GM23338 (cell line): ENCODE data around the gene TAS2R30. TPM values are rescaled to one million over a fixed set of nuclear protein-coding genes. Genes with fewer than 3 reads are reported as not detected.

ENCODE experiments used
- ATAC-seq: fragments of 200-7000 bp; cut with Tn5 transposase; 3 replicates; pipeline ENCODE4 v1.9.1; 2020
- DNase-seq: peaks from one replicate; pipeline ENCODE4 v3.0.0-alpha.2; 2015; ENCODE audit warnings: low spot score
- H2AFZ ChIP-seq: fragments of 200-600 bp; sonication (generic); 2 replicates; pipeline ENCODE4 v1.8.0; 2016; ENCODE audit warnings: antibody characterized with exemption, mild to moderate bottlenecking, moderate library complexity
- H3F3A ChIP-seq: fragments of 200-600 bp; sonication (generic); replicated peaks from 2 replicates; pipeline ENCODE4 v1.8.0; 2017; ENCODE audit warnings: antibody characterized with exemption, mixed run types, low read depth
- H3K27ac ChIP-seq: fragments of 200-600 bp; sonication (generic); 2 replicates; pipeline ENCODE4 v1.6.1; 2016; ENCODE audit warnings: low read depth
- H3K27me3 ChIP-seq: fragments of 200-600 bp; sonication (generic); 2 replicates; pipeline ENCODE4 v1.8.0; 2016; ENCODE audit warnings: mild to moderate bottlenecking, mixed run types, moderate library complexity; ENCODE audit not compliant: insufficient read depth
- H3K36me3 ChIP-seq: fragments of 200-600 bp; sonication (generic); 2 replicates; pipeline ENCODE4 v1.8.0; 2016; ENCODE audit warnings: mild to moderate bottlenecking; ENCODE audit not compliant: insufficient read depth
- H3K4me1 ChIP-seq: fragments of 200-600 bp; sonication (generic); 2 replicates; pipeline ENCODE4 v1.8.0; 2016; ENCODE audit warnings: mild to moderate bottlenecking, moderate library complexity; ENCODE audit not compliant: insufficient read depth
- H3K4me2 ChIP-seq: fragments of 200-600 bp; sonication (generic); 2 replicates; pipeline ENCODE4 v1.7.1; 2017; ENCODE audit warnings: mixed run types
- H3K4me3 ChIP-seq: fragments of 200-600 bp; sonication (generic); 2 replicates; pipeline ENCODE4 v1.6.1; 2016; ENCODE audit warnings: mixed run types
- H3K79me2 ChIP-seq: fragments of 200-600 bp; sonication (generic); replicated peaks from 2 replicates; pipeline ENCODE4 v1.8.0; 2017; ENCODE audit warnings: mild to moderate bottlenecking; ENCODE audit not compliant: insufficient read depth
- H3K9me2 ChIP-seq: fragments of 200-600 bp; sonication (generic); 2 replicates; pipeline ENCODE4 v1.8.0; 2017; ENCODE audit not compliant: insufficient read depth
- H4K20me1 ChIP-seq: fragments of 200-600 bp; sonication (generic); replicated peaks from 2 replicates; pipeline ENCODE4 v1.8.0; 2017; ENCODE audit warnings: mild to moderate bottlenecking; ENCODE audit not compliant: insufficient read depth
- H3K27ac Mint-ChIP-seq: 2 replicates; pipeline ENCODE4 v1.8.0; 2020; ENCODE audit warnings: inconsistent platforms, mild to moderate bottlenecking, moderate library complexity, mixed read lengths
- H3K27me3 Mint-ChIP-seq: 3 replicates; pipeline ENCODE4 v1.8.0; 2022; ENCODE audit warnings: low read depth, mild to moderate bottlenecking, moderate library complexity, mixed read lengths, inconsistent platforms; ENCODE audit not compliant: insufficient read depth, poor library complexity
- H3K36me3 Mint-ChIP-seq: 3 replicates; pipeline ENCODE4 v1.8.0; 2021; ENCODE audit warnings: low read depth, mild to moderate bottlenecking, inconsistent platforms, moderate library complexity, mixed read lengths
- H3K4me1 Mint-ChIP-seq: 3 replicates; pipeline ENCODE4 v1.8.0; 2020; ENCODE audit warnings: mild to moderate bottlenecking, inconsistent platforms, mixed read lengths
- H3K4me3 Mint-ChIP-seq: 3 replicates; pipeline ENCODE4 v1.8.0; 2021; ENCODE audit warnings: moderate library complexity, mild to moderate bottlenecking, inconsistent platforms, mixed read lengths
- H3K9me3 Mint-ChIP-seq: 3 replicates; pipeline ENCODE4 v1.8.0; 2020; ENCODE audit warnings: moderate library complexity, mild to moderate bottlenecking, inconsistent platforms, mixed read lengths
- CREB1 ChIP-seq: fragments of 250-450 bp; sonication (Bioruptor Pico); IDR thresholded peaks from 2 replicates; pipeline ENCODE4 v1.5.0; 2020; ENCODE audit warnings: low read depth, mild to moderate bottlenecking, moderate library complexity
- CTCF ChIP-seq, 2 experiments: fragments of 200-600 bp in 1 of 2; sonication (generic) in 1 of 2; conservative IDR thresholded peaks; 2 replicates each; pipeline versions ENCODE4 v1.5.1 to v1.6.1; 2016 to 2017; ENCODE audit warnings: antibody characterized with exemption in 2 of 2, low read depth in 2 of 2, mild to moderate bottlenecking in 2 of 2, moderate library complexity in 1 of 2
- EZH2 ChIP-seq: fragments of 200-600 bp; sonication (generic); IDR thresholded peaks from one replicate; pipeline ENCODE4 v1.8.0; 2017; ENCODE audit warnings: antibody characterized with exemption, mild to moderate bottlenecking, low read depth; ENCODE audit not compliant: unreplicated experiment
- NANOG ChIP-seq: IDR thresholded peaks from 2 replicates; pipeline ENCODE4 v1.6.1; 2016; ENCODE audit warnings: antibody characterized with exemption, borderline replicate concordance
- ZNF331 ChIP-seq: fragments of 250-450 bp; sonication (Bioruptor Pico); IDR thresholded peaks from 2 replicates; pipeline ENCODE4 v1.5.0; 2020; ENCODE audit warnings: low read depth, mild to moderate bottlenecking, moderate library complexity
- polyA plus RNA-seq: library from polyadenylated mRNA; unstranded; fragments of >200 nt; fragmentation: Nextera tagmentation; extraction: Ambion mirVana; gene quantifications from 2 replicates; pipeline ENCODE4 v1.2.1, GENCODE V29; 2016
- total RNA-seq: library from RNA; depleted of rRNA; stranded (reverse); fragments of >200 nt; shearing (Covaris generic); gene quantifications from 2 replicates; pipeline ENCODE4 v1.2.3, GENCODE V29; 2014
- TF ChIP-seq, protein P1 (sequence below): IDR thresholded peaks from one replicate; pipeline ENCODE4 v1.6.1; 2018; ENCODE audit warnings: antibody characterized with exemption; ENCODE audit not compliant: unreplicated experiment
- TF ChIP-seq, protein P2 (sequence below): IDR thresholded peaks from 2 replicates; pipeline ENCODE4 v1.6.1; 2016; ENCODE audit warnings: antibody characterized with exemption

TAS2R30 gene
- total and polyA plus RNA-seq, 2 experiments from 2014 or later, result 0.39 to 13.7 TPM

GRCh38 chr12:11183011-11183410, 48.6 kb upstream of the TAS2R30 start:
- Histone ChIP-seq H3K4me2 (no peak overlapping the region), H3K9me2 (no peaks in the 10 kb centered on the region), H3K27ac (no peak overlapping the region), H3K4me1 (no peaks in the 10 kb centered on the region), H2AFZ (no peak overlapping the region), H4K20me1 (no peaks in the 10 kb centered on the region), H3F3A (no peaks in the 10 kb centered on the region), H3K4me3 (no peak overlapping the region), H3K27me3 (no peaks in the 10 kb centered on the region), H3K36me3 (no peaks in the 10 kb centered on the region), H3K79me2 (no peaks in the 10 kb centered on the region)
- TF ChIP-seq, protein P1, sequence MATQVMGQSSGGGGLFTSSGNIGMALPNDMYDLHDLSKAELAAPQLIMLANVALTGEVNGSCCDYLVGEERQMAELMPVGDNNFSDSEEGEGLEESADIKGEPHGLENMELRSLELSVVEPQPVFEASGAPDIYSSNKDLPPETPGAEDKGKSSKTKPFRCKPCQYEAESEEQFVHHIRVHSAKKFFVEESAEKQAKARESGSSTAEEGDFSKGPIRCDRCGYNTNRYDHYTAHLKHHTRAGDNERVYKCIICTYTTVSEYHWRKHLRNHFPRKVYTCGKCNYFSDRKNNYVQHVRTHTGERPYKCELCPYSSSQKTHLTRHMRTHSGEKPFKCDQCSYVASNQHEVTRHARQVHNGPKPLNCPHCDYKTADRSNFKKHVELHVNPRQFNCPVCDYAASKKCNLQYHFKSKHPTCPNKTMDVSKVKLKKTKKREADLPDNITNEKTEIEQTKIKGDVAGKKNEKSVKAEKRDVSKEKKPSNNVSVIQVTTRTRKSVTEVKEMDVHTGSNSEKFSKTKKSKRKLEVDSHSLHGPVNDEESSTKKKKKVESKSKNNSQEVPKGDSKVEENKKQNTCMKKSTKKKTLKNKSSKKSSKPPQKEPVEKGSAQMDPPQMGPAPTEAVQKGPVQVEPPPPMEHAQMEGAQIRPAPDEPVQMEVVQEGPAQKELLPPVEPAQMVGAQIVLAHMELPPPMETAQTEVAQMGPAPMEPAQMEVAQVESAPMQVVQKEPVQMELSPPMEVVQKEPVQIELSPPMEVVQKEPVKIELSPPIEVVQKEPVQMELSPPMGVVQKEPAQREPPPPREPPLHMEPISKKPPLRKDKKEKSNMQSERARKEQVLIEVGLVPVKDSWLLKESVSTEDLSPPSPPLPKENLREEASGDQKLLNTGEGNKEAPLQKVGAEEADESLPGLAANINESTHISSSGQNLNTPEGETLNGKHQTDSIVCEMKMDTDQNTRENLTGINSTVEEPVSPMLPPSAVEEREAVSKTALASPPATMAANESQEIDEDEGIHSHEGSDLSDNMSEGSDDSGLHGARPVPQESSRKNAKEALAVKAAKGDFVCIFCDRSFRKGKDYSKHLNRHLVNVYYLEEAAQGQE, result no peak
- no peaks in the 10 kb centered on the region; the same call in 2 of the 3 replicates for H3K4me1 Mint-ChIP-seq
- H3K9me3 Mint-ChIP-seq, result no peaks in the 10 kb centered on the region
- ATAC-seq, result no peak
- H3K27ac Mint-ChIP-seq, result no peak overlapping the region
- H3K36me3 Mint-ChIP-seq, result no peaks in the 10 kb centered on the region
- no peak for DNase-seq
- peaks cover 1% of the 10 kb centered on the region for H3K27me3 Mint-ChIP-seq
- no peak overlapping the region for H3K4me3 Mint-ChIP-seq

GRCh38 chr12:11182529-11182928, 48.1 kb upstream of the TAS2R30 start:
- Histone ChIP-seq H3K27me3 (no peaks in the 10 kb centered on the region), H3K27ac (no peak overlapping the region), H3K4me3 (no peak overlapping the region), H2AFZ (no peak overlapping the region), H3K4me2 (no peak overlapping the region), H3K9me2 (no peaks in the 10 kb centered on the region), H4K20me1 (no peaks in the 10 kb centered on the region), H3K36me3 (no peaks in the 10 kb centered on the region), H3K4me1 (no peaks in the 10 kb centered on the region), H3K79me2 (no peaks in the 10 kb centered on the region), H3F3A (no peaks in the 10 kb centered on the region)
- DNase-seq, result no peak
- no peak overlapping the region for H3K27ac Mint-ChIP-seq
- no peak overlapping the region for H3K4me3 Mint-ChIP-seq
- H3K4me1 Mint-ChIP-seq, result peaks cover 2% of the 10 kb centered on the region; the same call in 2 of the 3 replicates
- no peaks in the 10 kb centered on the region for H3K36me3 Mint-ChIP-seq
- H3K9me3 Mint-ChIP-seq, result no peaks in the 10 kb centered on the region
- H3K27me3 Mint-ChIP-seq, result peaks cover 1% of the 10 kb centered on the region
- TF ChIP-seq ZNF331 (CRISPR knock-in tag) (no peak), EZH2 (no peak), CTCF (conservative IDR thresholded peaks at IDR 0.05; ENCODE audit: low read depth in 2 of 2) (no peak), NANOG (no peak), CREB1 (CRISPR knock-in tag) (no peak)
- TF ChIP-seq, protein P2, sequence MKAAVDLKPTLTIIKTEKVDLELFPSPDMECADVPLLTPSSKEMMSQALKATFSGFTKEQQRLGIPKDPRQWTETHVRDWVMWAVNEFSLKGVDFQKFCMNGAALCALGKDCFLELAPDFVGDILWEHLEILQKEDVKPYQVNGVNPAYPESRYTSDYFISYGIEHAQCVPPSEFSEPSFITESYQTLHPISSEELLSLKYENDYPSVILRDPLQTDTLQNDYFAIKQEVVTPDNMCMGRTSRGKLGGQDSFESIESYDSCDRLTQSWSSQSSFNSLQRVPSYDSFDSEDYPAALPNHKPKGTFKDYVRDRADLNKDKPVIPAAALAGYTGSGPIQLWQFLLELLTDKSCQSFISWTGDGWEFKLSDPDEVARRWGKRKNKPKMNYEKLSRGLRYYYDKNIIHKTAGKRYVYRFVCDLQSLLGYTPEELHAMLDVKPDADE, result no peak
- TF ChIP-seq, protein P1, result no peak
- ATAC-seq, result no peak
